Measurements from ENCODE around the gene ZNF296.

The ZNF296 gene

GRCh38 chr19:45027371-45027770 lies 48.9 kb downstream of the ZNF296 start:
- in situ Hi-C loops (cut with MboI; ENCODE audit: low sequenced_read_pairs), result no loop called here

GRCh38 chr19:45025264-45025663 lies 51.0 kb downstream of the ZNF296 start:
- in situ Hi-C loops (cut with MboI; ENCODE audit: low sequenced_read_pairs), result no loop called here

- in situ Hi-C loops (cut with MboI; ENCODE audit: low sequenced_read_pairs), result no loop called here
These were observed 53.2 kb downstream of the ZNF296 start for GRCh38 chr19:45023048-45023447.

GRCh38 chr19:45021971-45022370 lies 54.3 kb downstream of the ZNF296 start:
- in situ Hi-C loops (cut with MboI; ENCODE audit: low sequenced_read_pairs), result no loop called here
